ENCODE data around the gene PIP5K1B. TPM values are rescaled to one million over a fixed set of nuclear protein-coding genes. Genes with fewer than 3 reads are reported as not detected.

Gene PIP5K1B
- total RNA-seq, 1 donor from 2014 or later, result 0.87 TPM

GRCh38 chr9:69014013-69014412 is 309.0 kb downstream of the PIP5K1B start, which contains the start of gene PRKACG:
Gene PRKACG (minus strand): TSS chr9:69014113. CDS start chr9:69014092, 21 bp downstream.
- Mint-ChIP-seq H3K4me1 (no peaks in the 10 kb centered on the region), H3K4me3 (no peak within 1 kb of the TSS), H3K9me3 (no peaks in the 10 kb centered on the region), H3K36me3 (no peaks in the 10 kb centered on the region), H3K27me3 (ENCODE audit: low read depth) (peaks cover 2% of the 10 kb centered on the region), H3K27ac (no peak within 1 kb of the TSS)
- no peak for DNase-seq (ENCODE audit: low spot score in 2 of 2, unreplicated experiment in 2 of 2)
- no peak for TF ChIP-seq CTCF (IDR thresholded peaks at IDR 0.05; ENCODE audit: unreplicated experiment)

- Mint-ChIP-seq H3K36me3 (no peaks in the 10 kb centered on the region), H3K27me3 (ENCODE audit: low read depth) (peaks cover 2% of the 10 kb centered on the region)
- TF ChIP-seq CTCF (IDR thresholded peaks at IDR 0.05; ENCODE audit: unreplicated experiment), result no peak
Measured at GRCh38 chr9:69016191-69017096, 311.4 kb downstream of the PIP5K1B start.

GRCh38 chr9:69018737-69019136 is 313.7 kb downstream of the PIP5K1B start:
- DNase-seq (ENCODE audit: low spot score in 2 of 2, unreplicated experiment in 2 of 2), result no peak
- H3K36me3 Mint-ChIP-seq, result no peaks in the 10 kb centered on the region
- peaks cover 5% of the 10 kb centered on the region for H3K4me1 Mint-ChIP-seq
- H3K9me3 Mint-ChIP-seq, result no peaks in the 10 kb centered on the region
- H3K27ac Mint-ChIP-seq, result no peak overlapping the region
- H3K27me3 Mint-ChIP-seq (ENCODE audit: low read depth), result no peaks in the 10 kb centered on the region
- H3K4me3 Mint-ChIP-seq, result no peak overlapping the region
- TF ChIP-seq CTCF (IDR thresholded peaks at IDR 0.05; ENCODE audit: unreplicated experiment), result no peak

More at GRCh38 chr9:69016191-69017096, 311.4 kb downstream of the PIP5K1B start:
- no peaks in the 10 kb centered on the region for H3K4me1 Mint-ChIP-seq
- H3K9me3 Mint-ChIP-seq, result no peaks in the 10 kb centered on the region
- no peak for DNase-seq (ENCODE audit: low spot score in 2 of 2, unreplicated experiment in 2 of 2)
- no peak overlapping the region for H3K27ac Mint-ChIP-seq
- no peak overlapping the region for H3K4me3 Mint-ChIP-seq

- no peaks in the 10 kb centered on the region for H3K36me3 Mint-ChIP-seq
- TF ChIP-seq CTCF (IDR thresholded peaks at IDR 0.05; ENCODE audit: unreplicated experiment), result no peak
- no peak overlapping the region for H3K27ac Mint-ChIP-seq
- H3K27me3 Mint-ChIP-seq (ENCODE audit: low read depth), result no peaks in the 10 kb centered on the region
- H3K4me1 Mint-ChIP-seq, result peaks cover 5% of the 10 kb centered on the region
- DNase-seq (ENCODE audit: low spot score in 2 of 2, unreplicated experiment in 2 of 2), result no peak
- H3K4me3 Mint-ChIP-seq, result no peak overlapping the region
- H3K9me3 Mint-ChIP-seq, result no peaks in the 10 kb centered on the region
Measured at GRCh38 chr9:69019808-69020207, 314.8 kb downstream of the PIP5K1B start.

GRCh38 chr9:69020301-69021145 is 315.5 kb downstream of the PIP5K1B start:
- no peaks in the 10 kb centered on the region for H3K36me3 Mint-ChIP-seq
- no peaks in the 10 kb centered on the region for H3K27me3 Mint-ChIP-seq (ENCODE audit: low read depth)
- H3K27ac Mint-ChIP-seq, result no peak overlapping the region
- H3K9me3 Mint-ChIP-seq, result no peaks in the 10 kb centered on the region
- no peak for TF ChIP-seq CTCF (IDR thresholded peaks at IDR 0.05; ENCODE audit: unreplicated experiment)
- H3K4me3 Mint-ChIP-seq, result no peak overlapping the region
- peaks cover 5% of the 10 kb centered on the region for H3K4me1 Mint-ChIP-seq
- DNase-seq (ENCODE audit: low spot score in 2 of 2, unreplicated experiment in 2 of 2), result no peak

All from mesothelial cell of epicardium (in vitro differentiated cells).